HG03565 (cell line): Measurements from ENCODE around the gene SLC2A4.

Experiments
- ATAC-seq: cut with Tn5 transposase; IDR thresholded peaks from one replicate; pipeline ENCODE4 v1.9.1; 2021; ENCODE audit warnings: mild to moderate bottlenecking, moderate library complexity; ENCODE audit not compliant: unreplicated experiment

SLC2A4 gene

GRCh38 chr17:7296189-7296861, 14.8 kb downstream of the SLC2A4 start:
- ATAC-seq, result no peak

DNA sequence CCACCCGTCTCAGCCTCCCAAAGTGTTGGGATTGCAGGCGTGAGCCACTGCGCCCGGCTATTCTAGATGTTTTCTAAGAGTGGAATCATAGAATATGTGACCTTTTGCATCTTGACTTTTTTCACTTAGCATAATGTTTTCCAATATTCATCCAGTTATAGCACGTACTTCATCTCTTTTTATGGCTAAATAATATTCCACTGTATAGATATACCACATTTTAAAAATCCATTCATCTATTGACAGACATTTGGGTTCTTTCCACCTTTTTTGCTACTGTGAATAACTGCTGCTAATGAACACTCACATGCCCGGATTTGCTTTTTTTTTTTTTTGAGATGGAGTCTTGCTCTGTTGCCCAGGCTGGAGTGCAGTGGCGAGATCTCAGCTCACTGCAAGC, 22.7 kb downstream of the SLC2A4 start:
- no peak for ATAC-seq

- peak; percentile 64 for ATAC-seq
Measured at GRCh38 chr17:7306911-7307685, 25.6 kb downstream of the SLC2A4 start, which contains the start of gene EIF5A. EIF5A (plus strand) TSS chr17:7307628; CDS start chr17:7309636, 2,008 bp downstream.

DNA sequence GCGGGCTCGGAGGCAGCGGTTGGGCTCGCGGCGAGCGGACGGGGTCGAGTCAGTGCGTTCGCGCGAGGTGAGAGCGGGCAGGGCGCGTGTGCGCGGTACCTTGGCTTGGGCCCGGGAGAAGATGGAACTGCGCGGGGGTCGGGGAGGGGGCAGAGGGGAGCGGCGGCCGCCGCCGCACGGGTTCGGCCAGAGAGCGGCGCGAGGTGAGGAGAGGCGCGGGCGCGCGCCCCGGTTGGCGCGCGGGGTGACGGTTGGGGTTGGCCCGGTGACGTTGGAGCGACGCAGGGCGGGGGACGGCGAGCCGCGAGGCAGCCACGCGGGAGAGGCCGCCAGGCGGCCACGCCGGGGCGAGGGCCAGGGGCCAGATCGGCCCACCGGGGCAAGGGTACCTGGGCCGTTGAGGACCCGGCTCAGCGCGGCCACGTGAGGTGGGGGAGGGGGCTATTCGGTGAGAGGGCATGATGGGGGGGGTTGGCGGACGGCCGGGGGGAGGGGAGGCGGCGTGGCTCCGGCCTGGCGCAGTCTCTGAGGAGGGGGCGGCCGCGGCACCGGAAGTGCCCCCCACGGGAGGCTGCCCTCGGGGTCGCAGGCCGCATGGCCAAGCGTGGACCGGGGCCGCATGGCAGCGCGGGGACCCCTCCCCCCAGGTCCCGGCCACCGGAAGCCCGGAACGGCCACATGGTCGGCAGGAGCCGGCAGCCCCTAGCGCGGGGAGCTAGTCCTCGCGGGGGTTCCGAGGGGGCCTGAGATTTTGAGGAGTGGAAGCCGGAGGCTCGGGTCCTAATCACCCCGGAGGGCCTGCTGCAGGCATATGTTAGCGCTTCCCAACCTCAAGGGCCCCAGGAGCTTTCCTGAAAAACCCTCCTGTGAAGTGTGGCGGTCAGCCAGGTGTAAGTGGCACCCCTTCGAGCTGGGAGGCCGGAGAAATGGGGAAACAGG, 26.4 kb downstream of the SLC2A4 start:
- no peak for ATAC-seq

DNA sequence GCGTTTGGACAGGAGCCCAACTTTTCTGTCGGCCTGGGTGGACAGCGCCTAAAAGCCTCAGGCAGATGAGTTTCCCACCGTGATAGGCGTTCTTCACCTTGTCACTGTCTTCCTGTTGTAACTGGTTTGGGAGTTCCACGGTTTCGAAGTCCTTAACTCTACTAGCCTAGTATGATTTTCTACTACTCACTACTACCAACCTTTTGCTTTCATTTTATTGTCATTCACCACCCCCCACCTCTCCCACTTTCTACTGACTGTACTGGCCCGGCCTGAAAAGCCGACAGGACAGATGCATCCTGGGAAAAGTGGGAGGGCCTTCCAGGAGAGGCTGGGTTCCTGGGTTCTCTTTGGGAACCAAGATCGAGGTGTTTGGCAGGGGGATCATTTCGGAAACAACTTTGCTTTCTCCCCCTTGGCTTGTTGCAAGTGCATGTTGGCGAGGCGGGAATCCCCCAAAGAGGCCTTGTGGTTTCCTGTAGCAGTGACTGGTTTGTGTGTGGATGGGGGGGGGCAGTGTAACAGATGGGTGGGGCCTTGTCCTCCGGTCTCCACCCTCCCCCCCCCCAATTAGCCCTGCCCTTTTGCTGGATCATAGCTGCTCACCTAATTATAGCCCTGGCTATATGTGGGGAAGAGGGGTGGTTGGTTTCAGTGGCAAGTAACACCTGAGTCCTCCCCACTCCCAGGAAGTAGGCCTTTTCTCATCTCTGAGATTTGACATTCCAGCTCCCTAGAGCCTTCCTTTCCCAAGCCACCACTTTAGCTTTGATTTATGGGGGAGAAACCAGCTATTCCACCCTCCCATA, 27.3 kb downstream of the SLC2A4 start:
- no peak for ATAC-seq

GRCh38 chr17:7309628-7310027, 28.1 kb downstream of the SLC2A4 start:
- no peak for ATAC-seq

DNA sequence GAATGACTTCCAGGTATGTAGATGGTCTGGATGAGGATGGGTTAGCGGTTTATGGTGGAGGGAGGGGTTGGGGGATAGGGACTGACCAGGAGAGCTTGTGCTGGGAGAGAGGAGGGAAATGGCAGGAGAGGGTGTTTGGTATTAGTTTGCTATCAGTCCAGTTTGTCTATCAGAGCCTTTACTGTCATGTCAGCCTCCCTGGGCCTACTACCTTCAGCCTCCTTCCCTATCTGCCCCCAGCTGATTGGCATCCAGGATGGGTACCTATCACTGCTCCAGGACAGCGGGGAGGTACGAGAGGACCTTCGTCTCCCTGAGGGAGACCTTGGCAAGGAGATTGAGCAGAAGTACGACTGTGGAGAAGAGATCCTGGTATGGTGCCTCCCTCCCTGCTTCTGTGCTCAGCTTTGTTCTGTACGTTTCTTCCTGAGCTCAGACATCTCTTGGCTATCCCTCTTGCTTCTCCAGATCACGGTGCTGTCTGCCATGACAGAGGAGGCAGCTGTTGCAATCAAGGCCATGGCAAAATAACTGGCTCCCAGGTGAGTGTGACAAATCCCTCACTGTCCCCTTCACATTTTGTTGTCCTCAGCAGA, 29.7 kb downstream of the SLC2A4 start:
- ATAC-seq, result no peak

DNA sequence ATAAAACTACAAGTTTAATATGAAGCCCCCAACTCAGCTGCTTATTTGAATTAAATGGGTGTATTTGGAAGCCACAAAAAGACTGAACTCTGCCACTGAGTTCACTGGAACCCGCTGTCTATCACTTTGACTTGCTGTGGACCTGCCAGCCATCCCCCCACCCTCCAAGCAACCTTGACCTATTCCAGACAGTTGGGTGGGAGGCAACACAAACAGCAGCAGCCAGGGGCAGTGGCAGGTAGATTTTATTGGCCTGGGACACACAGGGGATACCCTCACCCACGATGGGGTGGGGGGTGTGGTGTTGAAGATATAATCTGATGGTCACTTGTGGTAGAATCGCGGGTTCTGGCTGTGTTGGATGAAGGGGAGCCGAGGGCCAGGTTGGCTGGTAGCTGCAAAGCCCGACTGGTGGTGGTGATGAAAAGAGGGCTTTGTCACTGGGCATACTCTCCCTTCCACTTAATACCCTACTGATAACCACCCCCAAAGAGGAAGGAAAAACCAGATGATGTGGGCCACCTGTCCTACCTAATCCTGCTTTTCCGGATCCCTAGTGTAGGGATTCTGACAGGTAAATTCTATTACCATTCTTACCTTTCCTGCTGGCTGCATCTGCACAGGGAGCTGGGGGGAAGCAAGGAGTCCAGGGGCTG, 31.0 kb downstream of the SLC2A4 start:
- no peak for ATAC-seq

DNA sequence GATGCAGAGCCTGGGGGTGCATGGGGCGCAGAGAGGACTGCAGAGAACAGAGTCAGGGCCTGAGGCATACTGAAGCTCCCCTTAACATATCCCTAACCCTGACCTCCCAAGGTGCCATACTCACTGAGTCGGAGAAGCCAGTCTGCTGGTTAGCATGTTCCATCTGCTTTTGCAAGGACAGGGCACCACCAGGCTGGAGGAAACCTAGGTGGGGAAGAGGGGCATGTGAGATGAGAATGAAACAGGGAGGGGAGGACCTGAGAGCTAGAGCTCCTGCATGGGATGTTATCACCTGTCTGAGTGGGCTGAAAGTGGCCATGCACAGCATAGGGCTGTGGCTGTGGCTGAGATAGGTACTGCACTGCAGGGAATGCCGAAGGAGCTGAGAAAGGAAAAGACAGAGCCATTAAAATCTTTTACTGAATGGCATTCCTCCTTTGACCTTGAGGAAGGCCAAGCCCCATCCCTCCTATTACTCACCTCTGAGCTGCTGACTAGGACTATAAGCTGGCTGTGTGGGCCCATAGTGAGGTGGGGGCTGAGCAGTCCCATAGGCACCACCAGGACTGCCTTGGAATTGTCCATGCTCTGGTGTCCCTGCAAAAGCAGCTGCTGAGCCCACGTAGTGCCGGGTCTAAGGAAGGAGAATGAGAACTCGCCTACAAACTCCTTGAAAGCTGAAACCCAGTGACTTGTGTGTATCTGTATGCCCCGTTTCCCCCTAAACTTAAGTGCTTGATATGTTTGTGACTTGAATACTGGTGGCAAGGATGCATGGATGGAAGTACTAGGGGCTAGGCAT, 31.8 kb downstream of the SLC2A4 start:
- no peak for ATAC-seq

DNA sequence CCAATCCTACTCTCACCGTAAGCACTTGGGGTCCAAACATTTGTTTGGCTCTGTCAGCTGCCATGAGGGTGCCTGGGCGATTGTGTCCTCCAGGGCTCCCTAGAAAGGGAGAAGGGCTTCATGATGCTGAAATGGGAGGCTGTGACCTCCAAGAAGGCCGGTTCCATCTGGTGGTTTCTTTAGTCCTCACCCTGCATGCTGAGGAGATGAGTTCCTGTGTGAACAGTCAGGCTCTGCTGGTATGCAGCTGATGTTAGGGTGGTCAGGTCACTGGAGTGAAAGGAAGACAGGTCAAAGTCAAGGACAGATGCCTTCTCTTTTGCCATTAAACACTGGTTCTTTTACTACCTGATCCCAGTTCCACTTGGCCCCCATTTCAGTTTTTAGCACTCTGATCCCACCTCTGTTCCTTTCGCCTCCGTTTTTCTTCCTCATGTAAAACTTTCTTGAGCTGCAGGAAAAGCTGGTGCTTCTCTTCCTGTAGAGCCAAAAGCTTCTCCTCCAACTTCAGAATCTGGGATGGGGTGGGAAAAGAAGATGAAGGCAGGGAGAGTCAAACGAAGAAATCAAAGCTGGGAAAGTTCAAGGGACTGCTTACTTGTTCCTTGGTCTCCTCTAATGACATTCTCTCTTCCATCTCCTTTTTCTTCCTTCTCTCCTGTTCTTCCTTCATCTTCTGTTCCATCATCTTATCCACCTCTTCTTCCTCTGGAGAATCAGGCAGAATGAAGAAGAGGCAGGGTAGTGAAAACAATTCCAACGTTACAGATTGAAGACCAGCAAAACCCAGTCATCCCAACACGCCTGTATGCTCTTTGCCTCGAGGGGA, 32.6 kb downstream of the SLC2A4 start:
- ATAC-seq, result no peak

DNA sequence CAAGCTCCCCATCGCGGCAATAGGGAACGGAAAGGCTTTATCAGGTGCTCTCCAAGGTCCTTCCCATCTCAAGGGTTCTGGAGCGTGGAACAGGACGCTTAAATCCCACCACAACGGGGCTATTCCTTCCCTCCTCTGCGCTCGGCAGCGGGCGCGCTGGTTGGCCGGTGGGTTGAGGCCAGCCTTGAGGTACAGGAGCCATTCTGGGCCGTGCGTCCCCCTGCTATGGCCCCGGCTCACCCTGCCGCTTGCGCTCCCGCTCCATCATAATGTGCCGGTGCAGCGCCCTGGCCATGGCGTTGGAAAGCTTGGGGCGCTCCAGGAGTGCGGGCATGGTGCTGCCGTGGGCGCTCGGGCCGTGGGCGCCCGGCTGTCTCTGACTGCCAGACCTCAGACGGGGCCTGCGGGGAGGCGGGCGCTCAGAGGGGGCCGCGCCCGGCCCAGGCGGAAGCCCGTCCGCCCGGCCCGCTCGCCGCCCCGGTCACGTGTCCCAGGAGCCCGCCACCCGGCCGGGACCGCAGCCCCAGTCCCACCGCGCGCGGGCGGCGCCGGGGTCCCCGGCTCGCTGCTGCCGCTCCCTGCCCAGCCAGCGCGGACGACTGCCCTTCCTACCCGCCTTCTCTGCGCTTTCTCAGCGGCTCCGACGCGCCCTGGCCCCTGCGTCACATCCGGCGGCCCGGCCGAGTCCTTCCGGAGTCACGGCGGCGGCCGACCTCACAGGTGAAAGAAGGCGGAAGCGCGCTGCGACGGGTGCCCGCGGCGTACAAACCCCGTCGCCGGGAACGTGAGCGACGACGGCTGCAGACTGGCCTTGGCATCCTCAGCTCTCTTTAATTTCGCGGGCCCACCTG, 33.4 kb downstream of the SLC2A4 start, which contains the start of gene GPS2:
Gene GPS2, minus strand, starts transcription at position 642 of the 851 bp plus-strand sequence. Its CDS starts 308 bp downstream, at position 334.
- ATAC-seq, result peak; percentile 46

- ATAC-seq, result no peak
Measured at GRCh38 chr17:7315570-7316235, 34.2 kb downstream of the SLC2A4 start.

DNA sequence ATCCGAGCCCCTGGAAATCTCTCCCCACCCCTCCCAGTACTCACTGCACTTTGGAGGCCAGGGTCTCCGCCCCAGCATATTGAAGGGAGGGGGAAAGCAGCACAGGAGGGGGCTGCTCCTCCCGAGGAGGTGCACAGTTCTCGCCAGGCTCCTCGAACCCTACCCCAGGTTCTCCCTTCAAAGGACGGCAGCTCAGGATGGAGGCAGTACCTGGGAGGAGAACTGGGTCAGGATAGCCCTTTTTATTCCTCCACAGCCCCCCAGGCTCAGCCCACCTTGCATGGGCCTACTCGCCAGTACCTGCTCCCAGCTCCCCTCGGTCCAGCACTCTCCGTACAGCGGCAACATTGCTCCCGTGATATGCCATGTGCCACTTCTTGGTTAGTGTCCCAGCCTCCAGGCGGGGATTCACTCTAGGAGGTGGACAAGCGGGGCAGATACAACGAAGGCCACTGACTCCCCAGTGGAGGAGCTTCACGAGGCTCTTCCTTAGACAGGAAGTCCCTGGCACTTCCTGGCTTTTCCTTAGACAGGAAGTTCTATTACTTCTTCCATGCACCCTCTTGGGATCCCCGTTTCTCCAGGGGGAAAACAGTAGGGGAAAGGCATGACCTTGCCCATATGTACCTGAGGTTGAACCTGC, 35.8 kb downstream of the SLC2A4 start:
- ATAC-seq, result no peak

DNA sequence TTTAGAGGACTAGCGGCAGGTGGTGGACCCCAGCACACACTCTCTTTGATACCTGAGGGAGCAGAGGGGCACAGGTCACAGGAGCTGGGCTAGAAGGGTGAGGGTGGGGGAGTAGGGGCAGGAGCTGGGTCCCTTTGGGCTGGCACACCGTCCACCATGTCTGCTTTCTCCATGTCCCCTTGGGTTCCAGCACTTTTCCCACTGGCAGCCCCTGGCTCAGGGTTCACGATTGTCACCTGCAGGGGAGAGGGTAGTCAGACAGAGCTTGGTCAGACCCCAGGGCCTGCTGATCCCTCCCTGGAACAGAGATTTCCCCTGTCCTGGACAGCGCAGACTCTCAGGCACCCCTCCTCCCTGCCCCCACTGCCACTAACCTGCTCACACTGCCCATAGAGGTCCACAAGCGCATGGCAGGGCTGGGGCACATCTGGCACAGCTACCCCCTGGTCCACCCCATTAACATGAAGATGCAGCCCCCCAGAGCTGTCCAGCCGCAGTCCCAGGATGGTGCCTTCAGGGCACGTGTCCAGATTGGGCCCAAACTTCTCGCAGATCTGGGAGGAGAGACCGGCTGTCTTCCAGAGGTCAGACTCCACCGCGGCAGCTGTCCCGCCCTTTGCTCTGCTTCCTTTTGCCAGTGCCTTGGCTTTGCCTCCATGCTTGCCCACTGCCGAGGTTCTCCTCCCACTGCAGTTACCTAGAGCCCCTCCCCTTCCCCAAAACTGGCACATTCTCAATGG, 36.8 kb downstream of the SLC2A4 start:
- ATAC-seq, result no peak

- ATAC-seq, result no peak
Measured at GRCh38 chr17:7321466-7321865, 39.9 kb downstream of the SLC2A4 start.
